ENCODE data around the gene EMILIN2. TPM values are rescaled to one million over a fixed set of nuclear protein-coding genes. Genes with fewer than 3 reads are reported as not detected.
A peak's percentile ranks its signal among the peaks of the same experiment; 100 is the strongest.

EMILIN2 gene
- 7.4 and 7.5 TPM in 2 replicates for total RNA-seq (2021; fragmentation: NEBNext Ultra II Directional; extraction: Animal tissue kit (Norgen Biotek cat#: 25700))
- polyA plus RNA-seq (2011; rRNA removed) = 6.0 and 8.1 TPM in 2 replicates
- polyA plus RNA-seq (2011; cell fraction: cytosol; rRNA removed) = 8.1 TPM
- 16.5 TPM for polyA plus RNA-seq (2011; cell fraction: nucleus; rRNA removed)
- polyA plus RNA-seq (2012, experiment 1 of 2) = 5.2 to 7.4 TPM (median 6.3 TPM) in 4 replicates
- polyA plus RNA-seq (2012, experiment 2 of 2) = 4.9 TPM
- 5.3 TPM for polyA plus RNA-seq (2013, experiment 1 of 2)
- polyA plus RNA-seq (2013, experiment 2 of 2) = 3.7 TPM
- 1.8 and 2.9 TPM in 2 replicates for polyA minus RNA-seq (2011; rRNA and poly(A)+ RNA removed)
- 6.0 TPM for polyA minus RNA-seq (2011; cell fraction: cytosol; rRNA and poly(A)+ RNA removed)
- polyA minus RNA-seq (2011; cell fraction: nucleus; rRNA and poly(A)+ RNA removed) = 13.4 TPM
- long read RNA-seq, experiment 1, partial matches to known transcripts = 2 of 6 reads
- long read RNA-seq, experiment 1, other reads (novel, unspliced or antisense) = 2 of 6 reads
- long read RNA-seq, experiment 2 = 0 reads

DNA sequence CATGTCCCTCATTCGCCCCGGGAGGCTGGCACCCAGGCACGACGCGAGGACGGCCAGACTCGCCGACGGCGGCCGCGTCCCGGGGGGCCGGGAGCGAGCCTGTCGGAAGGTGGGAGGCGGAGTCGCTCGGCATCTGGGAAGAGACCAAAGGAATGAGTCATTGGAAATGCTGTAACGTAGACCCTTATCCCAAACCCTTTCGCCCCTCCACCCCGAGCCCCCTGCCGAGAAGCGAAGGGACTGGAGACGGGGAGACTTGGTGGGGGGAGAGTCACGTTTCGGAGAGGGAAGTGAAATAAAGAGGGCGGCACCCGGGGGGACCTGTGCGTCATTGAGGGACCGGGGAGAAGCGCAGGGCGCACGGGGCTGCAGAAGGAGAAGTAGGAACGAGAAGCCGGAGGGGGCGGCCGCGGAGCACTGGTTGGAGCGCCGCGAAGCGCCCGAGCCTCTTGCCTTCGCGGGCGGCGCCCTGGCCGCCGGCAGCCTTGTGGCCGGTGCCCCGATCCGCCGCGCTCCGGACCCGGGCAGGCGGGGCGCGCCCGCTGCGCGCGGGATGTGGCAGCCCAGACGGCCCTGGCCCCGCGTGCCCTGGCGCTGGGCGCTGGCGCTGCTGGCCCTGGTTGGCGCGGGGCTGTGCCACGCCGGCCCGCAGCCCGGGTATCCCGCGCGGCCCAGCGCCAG, at the start of gene EMILIN2:
TSS of gene EMILIN2 (plus strand) at position 371 of the 681 bp plus-strand sequence. CDS start at position 554, 183 bp downstream.
- Histone ChIP-seq H2AK5ac (ENCODE audit: low read depth, low read length) (no peak within 1 kb of the TSS), H3K56ac (replicated peaks; ENCODE audit: insufficient read length, low read depth, low read length) (no peak within 1 kb of the TSS), H3K4me3 (ENCODE audit: extremely low read depth in 1 of 4, insufficient read depth in 2 of 4, low read depth in 3 of 4, low read length in 4 of 4) (peak within 1 kb of the TSS; percentile 52 to 82 (median 74)), H3K18ac (ENCODE audit: extremely low read depth, low read length) (peak within 1 kb of the TSS; percentile 85), H3K27me3 (replicated peaks in 1 of 4; ENCODE audit: control insufficient read depth in 3 of 4, extremely low read depth in 1 of 4, insufficient read depth in 3 of 4, low read length in 3 of 4) (peaks cover 7 to 52% (median 44%) of the 10 kb centered on the region in 4 experiments), H2AFZ (ENCODE audit: low read length) (peak within 1 kb of the TSS; percentile 98), H3K9me3 (ENCODE audit: insufficient read depth in 2 of 2, low read depth in 1 of 2, low read length in 1 of 2) (no peaks in the 10 kb centered on the region; a peak in 1 of 4 replicates), H2BK15ac (ENCODE audit: low read length) (peak within 1 kb of the TSS; percentile 93; the same call in 1 of the 2 replicates), H3K4me1 (replicated peaks in 1 of 4; ENCODE audit: control insufficient read depth in 3 of 4, insufficient read depth in 4 of 4, low read length in 3 of 4) (peaks cover 0 to 10% (median 4%) of the 10 kb centered on the region in 4 experiments; a peak in 3 of 7 replicates), H4K5ac (ENCODE audit: insufficient read length, low read depth, low read length) (peak within 1 kb of the TSS; percentile 77), H3K36me3 (ENCODE audit: control insufficient read depth in 2 of 4, insufficient read depth in 4 of 4, low read length in 3 of 4) (no peaks in the 10 kb centered on the region), H3K14ac (ENCODE audit: insufficient read length) (no peak within 1 kb of the TSS), H4K8ac (ENCODE audit: extremely low read depth, insufficient read depth, low read length) (peak within 1 kb of the TSS; percentile 58; the same call in 1 of the 2 replicates), H3K27ac (ENCODE audit: low read depth, low read length) (no peak within 1 kb of the TSS), H3K23me2 (ENCODE audit: low read depth, low read length) (peaks cover 14% of the 10 kb centered on the region; the same call in 1 of the 2 replicates), H2BK20ac (ENCODE audit: low read length) (0 out of 2 replicates have a peak within 1 kb of the TSS, but pooled peaks have one; percentile 82), H3K4me2 (ENCODE audit: insufficient read depth in 1 of 2, low read depth in 2 of 2, low read length in 2 of 2) (peak within 1 kb of the TSS; percentile 81 to 93), H3K9ac (replicated peaks in 1 of 4; ENCODE audit: extremely low read depth in 1 of 4, low read depth in 3 of 4, low read length in 3 of 4) (peak within 1 kb of the TSS in 3 of 4 experiments; percentile 8 to 64 (median 56); a peak in 6 of 7 replicates), H2BK5ac (ENCODE audit: low read depth, low read length) (no peak within 1 kb of the TSS), H3K79me2 (ENCODE audit: control insufficient read depth in 1 of 2, insufficient read depth in 2 of 2, low read length in 2 of 2) (no peaks in the 10 kb centered on the region), H3K23ac (ENCODE audit: insufficient read length) (no peak within 1 kb of the TSS), H2BK12ac (ENCODE audit: low read depth, low read length) (peak within 1 kb of the TSS; percentile 90), H4K91ac (replicated peaks; ENCODE audit: insufficient read length, low read length) (peak within 1 kb of the TSS; percentile 81), H3K79me1 (ENCODE audit: low read depth, low read length) (no peaks in the 10 kb centered on the region), H4K20me1 (replicated peaks in 1 of 2; ENCODE audit: control insufficient read depth in 1 of 2, insufficient read depth in 2 of 2, low read length in 2 of 2) (peaks cover 0 to 2% of the 10 kb centered on the region in 2 experiments), H2BK120ac (replicated peaks; ENCODE audit: low read depth, low read length) (peak within 1 kb of the TSS; percentile 43), H3K4ac (replicated peaks; ENCODE audit: insufficient read length, low read depth, low read length) (no peak within 1 kb of the TSS)
- FAIRE-seq (no peak), DNase-seq (ENCODE audit: low read depth in 1 of 2, low spot score in 2 of 2) (peak in 1 of 2 experiments; percentile 76)
- POLR2A ChIA-PET (ENCODE audit: partially characterized antibody) = interaction anchor here (0.8 to 1.2 kb wide), 5 partner anchors 24 to 191 kb away, joined by 3 to 4 read pairs (median 3); partner anchors contain the start of gene SMCHD1
- CTCF ChIA-PET (ENCODE audit: partially characterized antibody) = interaction anchor here (1.4 to 1.5 kb wide), 2 partner anchors 15 to 67 kb away, joined by 3 to 6 read pairs; no protein-coding TSS in a partner anchor
- WGBS, 2 experiments (ENCODE audit: extremely low coverage in 1 of 2, insufficient coverage in 1 of 2, insufficient read length in 1 of 2, insufficient replicate concordance in 2 of 2, low coverage in 1 of 2, low lambda C conversion rate in 2 of 2, missing lambda C conversion rate in 1 of 2) = 1% methylated on average over 65 of the region's 80 CpGs; no CpG with 5 or more reads in 1 of the 2 experiments
- TF ChIP-seq EZH2 (IDR thresholded peaks at IDR 0.05; ENCODE audit: low read depth, low read length, severe bottlenecking) (peak; percentile 43), TAF1 (IDR thresholded peaks at IDR 0.05; ENCODE audit: low read depth, low read length) (0 out of 2 replicates have a peak, but pooled peaks have one; percentile 32), KDM4A (IDR thresholded peaks at IDR 0.05; ENCODE audit: low read depth, low read length, severe bottlenecking) (peak; percentile 12)
